HFFc6 (cell line): ENCODE data around the gene PINLYP. TPM values are rescaled to one million over a fixed set of nuclear protein-coding genes. Genes with fewer than 3 reads are reported as not detected.

ENCODE experiments used
- DNase-seq: peaks from one replicate; pipeline ENCODE4 v3.0.0-alpha.2; 2018
- H3K27ac Mint-ChIP-seq: 2 replicates; pipeline ENCODE4 v1.8.0; 2020; ENCODE audit warnings: mild to moderate bottlenecking, mixed read lengths
- H3K27me3 Mint-ChIP-seq: 2 replicates; pipeline ENCODE4 v1.8.0; 2021; ENCODE audit warnings: mild to moderate bottlenecking, moderate library complexity, mixed read lengths; ENCODE audit not compliant: insufficient read depth
- H3K36me3 Mint-ChIP-seq: 2 replicates; pipeline ENCODE4 v1.8.0; 2021; ENCODE audit warnings: low read depth, mixed read lengths
- H3K4me1 Mint-ChIP-seq: 2 replicates; pipeline ENCODE4 v1.8.0; 2020; ENCODE audit warnings: low read depth, mixed read lengths
- H3K4me3 Mint-ChIP-seq: 2 replicates; pipeline ENCODE4 v1.8.0; 2020; ENCODE audit warnings: mild to moderate bottlenecking, moderate library complexity, mixed read lengths
- H3K9me3 Mint-ChIP-seq: 2 replicates; pipeline ENCODE4 v1.8.0; 2020; ENCODE audit warnings: mild to moderate bottlenecking, mixed read lengths
- total RNA-seq, 6 experiments: library from RNA; stranded (reverse); fragmentation: NEBNext Ultra II Directional; extraction: Animal tissue kit (Norgen Biotek cat#: 25700); gene quantifications; 2 replicates in 1 of 6; 3 replicates in 5 of 6; pipeline ENCODE4 v1.2.3, GENCODE V29; 2021
- TF ChIP-seq, protein P1 (sequence below): fragments of 200-600 bp; sonication (generic); IDR thresholded peaks from 2 replicates; pipeline ENCODE4 v1.5.0; 2021; ENCODE audit warnings: antibody characterized with exemption, mild to moderate bottlenecking

Gene PINLYP
- total RNA-seq, 6 experiments from 2014 or later, result 0.23 to 0.61 TPM; not detected in 4

GRCh38 chr19:43589277-43589676 lies 13.7 kb downstream of the PINLYP start:
- Mint-ChIP-seq H3K36me3 (peaks cover 38% of the 10 kb centered on the region), H3K27me3 (peaks cover 2% of the 10 kb centered on the region), H3K27ac (no peak overlapping the region), H3K4me1 (peaks cover 15% of the 10 kb centered on the region), H3K4me3 (no peak overlapping the region), H3K9me3 (no peaks in the 10 kb centered on the region)
- TF ChIP-seq, protein P1, sequence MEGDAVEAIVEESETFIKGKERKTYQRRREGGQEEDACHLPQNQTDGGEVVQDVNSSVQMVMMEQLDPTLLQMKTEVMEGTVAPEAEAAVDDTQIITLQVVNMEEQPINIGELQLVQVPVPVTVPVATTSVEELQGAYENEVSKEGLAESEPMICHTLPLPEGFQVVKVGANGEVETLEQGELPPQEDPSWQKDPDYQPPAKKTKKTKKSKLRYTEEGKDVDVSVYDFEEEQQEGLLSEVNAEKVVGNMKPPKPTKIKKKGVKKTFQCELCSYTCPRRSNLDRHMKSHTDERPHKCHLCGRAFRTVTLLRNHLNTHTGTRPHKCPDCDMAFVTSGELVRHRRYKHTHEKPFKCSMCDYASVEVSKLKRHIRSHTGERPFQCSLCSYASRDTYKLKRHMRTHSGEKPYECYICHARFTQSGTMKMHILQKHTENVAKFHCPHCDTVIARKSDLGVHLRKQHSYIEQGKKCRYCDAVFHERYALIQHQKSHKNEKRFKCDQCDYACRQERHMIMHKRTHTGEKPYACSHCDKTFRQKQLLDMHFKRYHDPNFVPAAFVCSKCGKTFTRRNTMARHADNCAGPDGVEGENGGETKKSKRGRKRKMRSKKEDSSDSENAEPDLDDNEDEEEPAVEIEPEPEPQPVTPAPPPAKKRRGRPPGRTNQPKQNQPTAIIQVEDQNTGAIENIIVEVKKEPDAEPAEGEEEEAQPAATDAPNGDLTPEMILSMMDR, result no peak
- no peak for DNase-seq

GRCh38 chr19:43589678-43590077 lies 14.1 kb downstream of the PINLYP start:
- H3K27me3 Mint-ChIP-seq, result peaks cover 2% of the 10 kb centered on the region
- no peak overlapping the region for H3K4me3 Mint-ChIP-seq
- DNase-seq, result no peak
- TF ChIP-seq, protein P1, result no peak
- H3K36me3 Mint-ChIP-seq, result peaks cover 38% of the 10 kb centered on the region
- H3K4me1 Mint-ChIP-seq, result peaks cover 11% of the 10 kb centered on the region
- H3K9me3 Mint-ChIP-seq, result no peaks in the 10 kb centered on the region
- no peak overlapping the region for H3K27ac Mint-ChIP-seq

DNA sequence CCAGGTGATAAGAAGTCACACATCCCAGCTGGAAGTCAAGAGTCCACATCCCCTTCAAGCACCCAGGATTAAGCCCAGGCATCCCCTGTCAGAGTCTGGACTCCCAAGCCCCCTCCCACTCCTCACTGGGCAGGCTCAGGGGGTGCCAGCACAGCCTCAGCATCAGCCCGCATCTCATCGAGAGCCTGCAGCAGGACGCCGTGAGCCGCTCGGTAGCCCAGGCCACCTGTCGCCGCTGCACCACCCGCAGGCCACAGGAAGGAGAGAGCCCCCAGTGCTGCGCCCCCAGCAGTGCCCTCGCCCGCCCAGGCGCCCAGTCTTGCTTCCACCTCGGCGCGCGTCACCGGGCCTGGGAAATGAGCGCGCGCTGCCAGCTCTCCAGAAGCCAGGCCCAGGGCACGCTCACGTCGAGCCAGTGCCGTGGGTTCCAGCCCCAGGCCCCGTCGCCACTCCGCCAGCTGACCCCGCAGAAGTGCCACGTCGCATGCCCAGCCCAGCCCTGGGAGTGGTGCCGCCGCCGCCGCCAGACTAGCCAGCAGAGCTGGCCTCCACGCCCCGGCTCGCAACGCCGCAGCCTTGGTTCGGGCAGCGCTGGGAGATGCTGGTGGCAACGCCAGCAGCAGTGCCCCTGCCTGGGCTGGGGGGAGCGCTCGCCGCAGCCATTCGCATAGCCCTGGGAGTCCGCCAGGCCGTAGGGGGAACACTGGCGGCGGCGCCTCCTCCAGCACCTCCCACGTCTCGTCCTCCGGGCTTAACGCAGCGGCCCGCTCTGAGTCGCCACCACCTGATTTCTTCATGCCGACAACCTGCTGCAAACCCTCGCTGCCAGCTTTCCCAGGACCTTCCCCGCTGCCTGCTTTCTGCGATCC lies 16.5 kb downstream of the PINLYP start:
- Mint-ChIP-seq H3K27me3 (peaks cover 5% of the 10 kb centered on the region), H3K4me3 (no peak overlapping the region), H3K9me3 (no peaks in the 10 kb centered on the region), H3K27ac (no peak overlapping the region), H3K36me3 (peaks cover 28% of the 10 kb centered on the region), H3K4me1 (peaks cover 12% of the 10 kb centered on the region)
- DNase-seq, result no peak
- TF ChIP-seq, protein P1, result no peak

DNA sequence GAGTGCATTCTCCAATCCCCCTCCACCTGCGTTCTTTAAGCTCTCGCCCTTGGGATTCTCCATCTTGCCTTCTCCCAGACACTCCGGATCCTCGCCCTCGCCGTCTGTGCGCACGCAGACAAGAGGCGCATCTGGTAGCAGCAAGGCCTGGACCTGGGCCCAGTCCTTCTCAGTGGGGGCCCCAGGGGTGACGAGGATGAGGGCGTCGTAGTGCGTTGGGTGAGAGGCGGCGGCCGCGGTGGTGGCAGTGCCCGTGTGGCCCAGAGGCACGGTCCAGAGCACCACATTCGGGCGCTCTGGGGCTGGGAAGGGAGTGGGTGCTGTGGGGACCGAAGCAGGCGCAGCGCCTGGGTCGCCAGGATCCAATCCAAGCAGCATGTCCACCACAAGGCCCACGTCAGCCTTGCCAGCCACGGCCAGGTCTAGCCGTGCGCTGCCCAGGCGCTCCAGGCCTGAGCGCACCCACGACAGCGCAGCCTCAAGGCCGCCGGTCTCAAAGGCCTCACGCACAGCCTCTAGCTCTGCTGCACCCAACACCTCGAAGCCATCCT lies 17.3 kb downstream of the PINLYP start:
- TF ChIP-seq, protein P1, result no peak
- DNase-seq, result no peak
- H3K4me3 Mint-ChIP-seq, result no peak overlapping the region
- no peak overlapping the region for H3K27ac Mint-ChIP-seq
- no peaks in the 10 kb centered on the region for H3K9me3 Mint-ChIP-seq
- H3K4me1 Mint-ChIP-seq, result peaks cover 19% of the 10 kb centered on the region
- H3K36me3 Mint-ChIP-seq, result peaks cover 28% of the 10 kb centered on the region
- peaks cover 5% of the 10 kb centered on the region for H3K27me3 Mint-ChIP-seq

DNA sequence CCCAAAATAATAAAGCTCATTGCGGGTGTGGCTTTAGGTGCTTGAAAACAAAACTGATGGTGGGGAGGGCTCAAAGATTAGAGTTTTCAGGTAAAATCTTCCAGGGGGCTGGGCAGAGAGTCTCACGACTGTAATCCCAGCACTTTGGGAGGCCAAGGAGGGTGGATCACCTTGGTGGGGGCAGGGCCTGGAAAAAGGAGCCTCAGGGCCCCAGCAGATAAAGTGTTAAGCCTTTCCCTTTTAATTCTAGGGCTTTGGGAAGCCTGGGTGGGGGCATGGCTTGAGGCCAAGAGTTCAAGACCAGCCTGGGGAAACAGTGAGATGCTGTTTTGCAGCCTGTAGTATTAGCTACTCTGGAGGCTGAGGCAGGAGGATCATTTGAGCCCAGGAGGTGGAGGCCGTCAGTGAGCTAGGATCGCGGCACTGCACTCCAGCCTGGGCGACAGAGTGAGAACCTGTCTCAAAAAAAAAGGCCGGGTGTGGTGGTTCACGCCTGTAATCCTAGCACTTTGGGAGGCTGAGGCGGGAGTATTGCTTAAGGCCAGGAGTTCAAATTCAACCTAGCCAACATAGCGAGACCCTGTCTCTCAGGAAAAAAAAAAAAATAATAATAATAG lies 18.6 kb downstream of the PINLYP start:
- H3K9me3 Mint-ChIP-seq, result no peaks in the 10 kb centered on the region
- H3K27ac Mint-ChIP-seq, result peak overlapping the region; percentile 62
- H3K27me3 Mint-ChIP-seq, result peaks cover 5% of the 10 kb centered on the region
- H3K4me3 Mint-ChIP-seq, result peak overlapping the region; percentile 94
- no peak for DNase-seq
- TF ChIP-seq, protein P1, result no peak
- H3K4me1 Mint-ChIP-seq, result peaks cover 26% of the 10 kb centered on the region
- peaks cover 23% of the 10 kb centered on the region for H3K36me3 Mint-ChIP-seq
